HG02970 (cell line): Measurements from ENCODE around the gene FSTL4.

Experiments used
- ATAC-seq: cut with Tn5 transposase; IDR thresholded peaks from one replicate; pipeline ENCODE4 v1.9.1; 2021; ENCODE audit warnings: mild to moderate bottlenecking, moderate library complexity, moderate number of reproducible peaks; ENCODE audit not compliant: unreplicated experiment, low FRiP score

Gene FSTL4

DNA sequence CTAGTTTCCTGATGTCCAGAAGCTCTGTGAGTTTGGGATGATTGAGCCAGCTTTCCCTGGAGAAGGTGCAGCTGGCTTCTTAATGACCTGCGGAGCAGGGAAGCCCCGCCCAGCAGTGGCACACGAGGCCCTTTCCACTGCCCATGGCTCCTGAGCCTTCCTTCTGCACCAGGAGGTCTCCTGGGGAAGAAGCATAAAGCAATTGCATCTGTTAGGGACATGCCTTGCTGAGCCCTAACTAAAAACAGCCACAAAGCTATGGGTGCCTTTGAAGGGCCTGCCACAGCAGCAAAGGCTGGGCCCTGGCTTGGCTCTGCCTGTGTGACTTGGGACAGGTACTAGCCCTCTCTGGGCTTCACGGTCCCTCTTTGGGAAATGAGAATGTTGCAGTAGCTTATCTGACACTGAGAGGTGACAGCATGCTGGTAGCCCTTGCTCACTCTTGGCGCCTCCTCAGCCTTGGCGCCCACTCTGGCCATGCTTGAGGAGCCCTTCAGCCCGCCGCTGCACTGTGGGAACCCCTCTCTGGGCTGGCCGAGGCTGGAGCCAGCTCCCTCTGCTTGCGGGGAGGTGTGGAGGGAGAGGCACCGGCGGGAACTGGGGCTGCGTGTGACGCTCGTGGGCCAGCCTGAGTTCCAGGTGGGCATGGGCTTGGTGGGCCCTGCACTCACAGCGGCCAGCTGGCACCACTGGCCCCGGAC lies 218.4 kb downstream of the FSTL4 start:
- no peak for ATAC-seq

- ATAC-seq = no peak
Measured at GRCh38 chr5:133392448-133392847, 219.9 kb downstream of the FSTL4 start.

- no peak for ATAC-seq
Measured at GRCh38 chr5:133391354-133392136, 220.8 kb downstream of the FSTL4 start.

DNA sequence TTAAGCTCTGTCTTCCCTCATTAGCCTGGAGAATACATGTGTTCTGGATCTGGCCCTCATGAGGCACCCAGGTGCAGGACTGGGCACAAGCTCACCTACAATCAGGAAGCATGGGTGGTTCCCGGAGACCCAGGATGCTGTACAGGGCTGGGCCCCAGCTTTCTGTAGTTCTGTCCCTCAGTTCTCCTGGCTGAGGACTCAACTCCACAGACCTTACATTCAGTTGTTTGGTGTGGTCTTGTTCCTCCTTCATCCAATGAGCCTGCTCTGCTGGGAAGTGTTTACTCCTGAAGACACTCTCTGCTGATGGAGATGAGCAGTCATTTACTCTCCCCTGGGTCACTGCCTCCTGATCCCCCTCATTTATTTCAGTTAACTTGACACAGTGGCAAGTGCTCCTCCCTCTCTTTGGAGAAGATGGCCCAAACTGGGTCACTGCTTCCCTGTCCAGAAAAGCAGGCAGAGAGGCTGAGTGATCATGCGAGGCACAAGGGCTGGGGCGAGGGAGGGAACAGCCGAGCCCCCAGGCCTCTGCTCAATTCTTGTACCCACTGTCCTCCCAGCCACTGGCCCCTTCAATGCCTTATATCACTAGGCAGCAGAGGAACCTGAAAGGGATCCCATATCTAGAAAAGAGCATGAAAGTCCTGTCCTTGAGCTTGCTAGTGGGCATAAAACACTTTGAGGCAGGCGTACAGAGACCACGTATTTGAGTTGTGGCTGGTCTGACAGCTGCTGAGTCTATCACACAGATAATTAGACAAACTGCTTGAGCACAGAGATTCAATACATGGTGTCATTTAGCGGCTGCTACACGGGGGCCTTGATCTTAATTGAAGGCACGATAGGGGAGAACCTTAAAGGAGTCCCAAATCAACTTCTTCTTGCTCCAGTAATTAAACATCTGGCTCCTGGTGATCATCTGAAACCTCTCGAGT lies 221.7 kb downstream of the FSTL4 start:
- no peak for ATAC-seq

DNA sequence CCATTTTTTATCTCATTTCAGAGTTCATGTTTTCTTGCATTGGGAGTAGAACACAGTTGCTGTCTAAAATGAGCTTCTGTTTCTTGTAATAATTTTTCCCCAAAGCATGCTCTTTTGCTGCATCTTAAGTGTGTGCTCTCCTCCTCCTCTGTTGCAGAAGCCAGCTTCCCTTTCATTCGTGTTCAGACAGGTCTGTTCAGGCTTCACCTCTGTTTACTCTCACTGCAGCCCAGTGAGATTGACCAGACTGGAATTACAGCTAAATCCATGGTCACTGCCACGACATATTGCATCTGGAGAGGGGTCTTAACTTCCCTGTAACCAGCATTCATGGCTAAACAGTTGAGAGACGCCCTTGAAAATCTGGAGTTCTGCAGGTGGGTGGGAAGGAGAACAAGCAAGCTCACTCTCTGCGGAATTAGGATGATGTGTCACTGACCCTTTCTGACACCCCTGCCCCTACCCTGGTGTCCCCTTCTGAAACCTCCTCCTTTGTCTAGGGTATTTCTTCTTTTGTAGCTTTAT lies 223.2 kb downstream of the FSTL4 start:
- ATAC-seq = no peak

GRCh38 chr5:133387621-133388020 lies 224.7 kb downstream of the FSTL4 start:
- no peak for ATAC-seq

- no peak for ATAC-seq
Measured at GRCh38 chr5:133387091-133387490, 225.2 kb downstream of the FSTL4 start.

- no peak for ATAC-seq
Measured at GRCh38 chr5:133386662-133387061, 225.7 kb downstream of the FSTL4 start.

DNA sequence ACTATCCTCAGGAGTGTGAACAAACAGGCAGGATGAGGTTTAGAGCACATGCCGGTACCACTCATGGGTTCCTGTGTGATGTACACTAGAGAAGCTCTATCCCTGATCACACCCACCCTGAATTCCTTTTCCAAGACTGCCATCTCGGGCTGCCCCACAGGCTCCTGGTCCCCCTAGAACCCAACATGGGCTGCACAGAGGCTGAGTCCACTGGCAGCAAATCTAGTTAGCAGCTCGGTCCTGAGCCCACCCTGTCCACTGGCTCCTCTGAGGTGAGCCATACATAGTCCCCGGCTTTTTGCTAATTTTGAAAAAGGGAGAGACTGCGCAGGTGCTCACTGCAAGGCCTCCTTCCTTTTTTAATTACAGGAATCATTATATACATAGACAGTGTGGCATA lies 227.0 kb downstream of the FSTL4 start:
- ATAC-seq = no peak

GRCh38 chr5:133384903-133385302 lies 227.4 kb downstream of the FSTL4 start:
- no peak for ATAC-seq

DNA sequence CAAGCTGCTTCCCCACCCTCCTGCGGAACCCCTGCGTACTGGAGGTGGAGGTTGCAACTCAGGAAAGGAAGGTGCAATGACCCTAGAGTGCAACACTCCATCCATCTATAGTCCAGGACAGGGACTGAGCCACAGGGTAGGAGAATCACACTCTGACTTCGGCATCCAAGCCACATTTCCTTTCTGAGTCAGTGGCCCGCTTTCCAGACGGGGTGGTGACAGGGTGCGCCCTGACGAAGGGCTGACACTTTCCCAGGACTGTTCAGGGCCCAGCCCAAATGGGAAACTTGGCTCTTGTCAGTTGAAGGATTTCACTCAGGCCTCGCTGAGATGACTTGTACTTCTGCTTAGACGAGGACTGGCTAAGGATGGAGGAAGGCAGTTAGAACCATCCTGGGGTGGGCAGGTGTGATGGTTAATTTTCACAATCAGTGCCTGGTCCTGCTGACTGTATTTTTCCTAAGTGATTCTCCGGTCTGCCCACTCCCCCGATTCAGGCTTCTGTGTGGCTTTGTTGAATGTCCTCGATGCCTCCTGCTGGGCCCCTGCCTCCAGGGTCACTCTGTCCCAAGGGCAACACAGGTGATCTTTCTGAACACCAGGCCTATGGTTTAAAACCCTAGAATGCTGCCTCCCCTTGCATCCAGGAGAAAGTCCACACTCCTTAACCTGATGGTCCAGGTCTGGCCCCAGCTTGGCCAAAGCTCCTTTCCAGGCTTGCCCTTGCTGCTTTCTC lies 228.1 kb downstream of the FSTL4 start:
- ATAC-seq = no peak

DNA sequence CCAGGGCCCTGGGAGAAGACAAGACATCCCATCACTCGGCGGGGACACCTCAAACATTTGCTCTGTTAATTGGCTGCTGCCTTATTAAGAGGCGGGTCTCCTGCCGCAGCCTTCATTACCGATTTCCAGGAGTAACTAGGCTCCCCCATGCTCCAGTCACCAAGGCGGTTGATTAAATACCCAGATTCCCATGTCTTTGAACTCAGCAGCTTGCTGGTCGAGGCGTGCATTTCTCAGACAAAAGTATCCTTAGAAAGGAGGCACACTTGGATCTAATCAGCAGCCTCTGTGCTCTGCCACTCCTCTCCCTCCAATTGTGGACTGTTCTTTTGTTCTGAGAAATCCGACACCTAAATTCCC lies 228.8 kb downstream of the FSTL4 start:
- ATAC-seq = no peak

DNA sequence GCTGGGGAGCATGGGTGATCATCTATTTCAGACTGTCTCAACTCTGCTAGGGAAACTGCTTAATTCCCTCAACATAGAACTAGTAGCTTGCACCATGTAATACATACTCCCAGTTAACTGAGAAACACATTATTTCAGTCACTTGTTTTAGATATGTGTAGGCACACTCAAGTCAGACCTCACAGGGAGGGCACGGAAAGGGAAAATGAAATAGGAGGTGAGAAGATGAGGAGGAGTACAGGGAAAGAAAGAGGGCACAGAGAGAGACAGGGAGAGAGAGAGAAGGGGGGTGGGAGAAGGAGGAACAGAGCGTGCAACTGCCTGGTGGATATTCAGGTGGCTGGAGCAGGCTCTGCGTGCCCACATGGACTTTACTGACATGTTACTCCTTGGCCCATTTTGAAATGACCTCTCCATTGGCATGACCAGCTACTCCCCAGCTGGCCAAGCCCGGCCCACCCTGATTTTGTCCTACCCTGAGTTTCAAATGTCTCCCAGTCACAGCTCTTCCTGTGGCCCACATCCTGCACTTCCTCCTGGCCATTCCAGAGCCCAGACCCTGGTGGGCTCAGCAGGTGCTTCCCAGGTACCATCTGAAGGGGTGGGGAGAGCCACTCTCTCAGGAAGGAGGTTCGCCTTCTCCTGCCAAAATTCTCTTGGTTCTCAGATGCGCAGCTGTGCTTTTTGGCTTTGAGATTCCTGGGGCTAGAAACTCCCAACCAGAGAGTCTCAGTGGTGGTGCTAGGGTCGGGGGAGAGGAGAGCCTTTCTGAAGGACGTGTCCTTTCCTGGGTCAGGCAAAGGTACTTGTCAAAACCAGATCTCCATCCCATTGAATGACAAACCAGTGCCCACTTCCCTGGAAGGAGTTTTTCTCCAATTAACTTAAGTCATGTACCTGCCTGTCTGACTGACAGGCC lies 229.4 kb downstream of the FSTL4 start:
- ATAC-seq = no peak

DNA sequence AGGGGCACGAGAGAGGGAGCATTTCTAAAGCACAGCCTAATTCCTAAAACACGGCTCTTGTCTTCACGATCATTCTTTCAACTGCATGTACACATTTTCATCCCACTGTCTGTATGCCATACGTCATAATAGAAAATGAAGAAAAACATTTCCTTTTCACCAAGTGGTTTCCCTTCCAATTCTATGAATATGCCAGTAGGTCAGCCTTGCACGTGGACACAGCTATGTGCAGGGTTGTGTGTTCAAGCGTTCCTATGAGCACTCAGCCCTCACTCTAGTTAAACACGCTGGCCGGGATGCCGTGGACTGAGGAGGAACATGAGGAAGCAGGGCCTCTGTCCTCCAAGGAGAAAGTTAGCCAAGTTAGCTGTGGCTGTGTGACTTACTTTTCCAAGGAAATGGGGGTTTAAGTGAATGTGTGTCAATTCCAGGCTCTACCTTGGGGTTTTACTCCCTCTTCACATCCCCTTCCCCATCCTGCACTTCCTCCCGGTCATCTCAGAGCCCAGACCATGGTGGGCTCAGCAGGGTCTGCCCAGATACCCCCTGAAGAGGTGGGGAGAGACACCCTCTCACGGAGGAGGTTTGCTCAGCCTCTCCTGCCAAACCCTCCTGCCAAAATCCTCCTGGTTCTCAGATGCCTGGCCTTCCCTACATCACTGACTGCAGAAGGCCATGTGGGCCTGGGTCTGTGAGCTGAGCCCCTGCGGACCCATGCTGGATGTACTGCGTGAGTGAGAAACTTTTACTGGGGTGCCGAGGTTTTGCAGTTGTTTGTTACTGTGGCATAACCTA lies 230.6 kb downstream of the FSTL4 start:
- no peak for ATAC-seq

DNA sequence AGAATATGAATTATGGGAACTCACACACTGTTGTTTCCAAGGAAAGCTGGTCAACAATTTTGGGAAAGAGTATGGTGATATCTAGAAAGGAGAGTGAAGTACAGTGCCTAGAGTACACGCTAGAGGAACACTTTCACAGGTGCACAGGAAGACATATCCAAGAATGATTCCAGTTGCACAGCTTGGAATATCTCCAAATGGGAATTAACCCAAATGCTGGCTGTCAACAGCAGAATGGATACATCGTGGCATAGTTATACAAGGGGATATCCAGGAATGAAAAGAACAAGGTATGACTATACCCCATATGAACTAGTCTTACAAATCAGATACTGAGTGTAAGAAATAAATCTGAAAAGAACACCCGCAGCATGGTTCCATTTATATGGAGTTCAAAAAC lies 231.3 kb downstream of the FSTL4 start:
- no peak for ATAC-seq

DNA sequence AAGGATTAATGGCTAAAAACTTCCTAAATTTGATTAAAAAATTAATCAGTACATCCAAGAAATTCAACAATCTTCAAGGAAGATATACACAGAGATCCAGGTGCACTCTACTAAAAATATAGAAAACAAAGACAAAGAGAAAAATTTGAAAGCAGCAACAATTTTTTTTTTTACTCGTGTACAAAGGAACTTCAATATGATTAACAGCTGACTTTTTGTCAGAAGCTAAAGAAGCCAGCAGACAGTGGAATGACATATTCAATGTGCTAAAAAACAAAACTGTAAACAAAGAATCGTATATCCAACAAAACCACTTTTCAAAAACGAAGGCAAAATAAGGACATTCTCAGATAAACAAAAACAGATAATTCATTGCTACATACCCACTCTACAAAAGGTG lies 234.6 kb downstream of the FSTL4 start:
- no peak for ATAC-seq

GRCh38 chr5:133376986-133377385 lies 235.4 kb downstream of the FSTL4 start:
- ATAC-seq = no peak

- ATAC-seq = no peak
Measured at GRCh38 chr5:133373121-133373870, 239.0 kb downstream of the FSTL4 start.
